Pulmonary artery endothelial cell (primary cell): ENCODE results near the gene FGFR4. TPM values are rescaled to one million over a fixed set of nuclear protein-coding genes. Genes with fewer than 3 reads are reported as not detected.
"Not testable (repeated sequence)": the region's sequence is repeated elsewhere in the genome, so short reads cannot be mapped to it uniquely, and the experiment has no call there.

Experiments
- DNase-seq: peaks from one replicate; pipeline ENCODE4 v3.0.0-alpha.2; 2011; ENCODE audit warnings: low read depth, low spot score
- total RNA-seq: library from RNA; depleted of rRNA; stranded (reverse); fragments of >200 nt; gene quantifications from 2 replicates; pipeline ENCODE4 v1.2.3, GENCODE V29; 2014

The FGFR4 gene
- total RNA-seq, result 0.86 and 1.2 TPM in 2 replicates

DNA sequence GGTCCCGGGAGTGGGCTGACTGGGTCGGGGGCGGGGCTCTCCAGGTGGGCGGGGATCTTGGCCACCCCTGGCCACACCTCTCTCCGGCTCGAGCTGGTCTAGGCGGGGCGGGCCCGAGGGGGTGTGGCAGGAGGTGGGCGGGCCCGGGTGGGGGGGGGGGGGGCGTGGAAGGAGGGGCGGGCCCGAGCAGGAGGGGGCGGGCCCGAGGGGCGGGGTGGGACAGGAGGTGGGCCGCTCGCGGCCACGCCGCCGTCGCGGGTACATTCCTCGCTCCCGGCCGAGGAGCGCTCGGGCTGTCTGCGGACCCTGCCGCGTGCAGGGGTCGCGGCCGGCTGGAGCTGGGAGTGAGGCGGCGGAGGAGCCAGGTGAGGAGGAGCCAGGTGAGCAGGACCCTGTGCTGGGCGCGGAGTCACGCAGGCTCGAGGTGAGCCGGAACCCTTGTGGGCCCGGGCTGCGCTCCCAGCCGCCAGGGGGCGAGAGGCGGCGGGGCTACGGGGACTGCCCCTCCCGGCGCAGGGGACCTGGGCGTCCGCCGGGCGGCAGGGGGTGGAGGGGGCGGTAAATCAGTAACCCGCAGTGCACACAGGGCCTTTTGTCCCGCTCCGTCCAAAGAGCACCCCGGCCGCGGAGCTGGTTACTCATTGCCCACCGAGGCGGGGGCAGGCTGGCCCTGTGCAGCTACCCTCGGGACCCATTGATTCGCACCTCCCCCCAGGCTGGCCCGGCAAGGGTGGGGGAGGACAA is at the start of gene FGFR4:
FGFR4 (plus strand) TSS at position 262 of the 744 bp plus-strand sequence. CDS start 2,688 bp downstream, outside the sequence.
- DNase-seq, result no peak

DNA sequence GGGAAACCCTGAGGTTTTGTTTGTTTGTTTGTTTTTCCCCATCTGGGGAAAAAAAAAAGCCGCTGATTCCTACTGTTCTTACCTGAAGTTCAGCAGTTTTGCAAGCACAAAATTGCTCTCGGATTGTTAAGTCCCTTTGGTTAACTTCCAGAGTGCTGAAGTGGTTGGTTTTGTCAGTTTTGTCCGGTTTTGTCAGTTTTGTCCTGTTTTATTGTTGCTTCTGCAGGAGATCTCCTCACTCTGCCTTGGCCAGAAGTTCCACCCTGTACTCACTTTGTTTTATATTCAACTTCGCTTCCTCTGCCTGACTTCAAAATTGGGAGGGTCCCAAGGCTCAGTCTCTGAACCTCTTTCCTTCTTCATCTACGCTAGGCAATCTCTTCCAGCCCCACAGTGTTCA is 49.8 kb upstream of the FGFR4 start:
- no peak for DNase-seq

DNA sequence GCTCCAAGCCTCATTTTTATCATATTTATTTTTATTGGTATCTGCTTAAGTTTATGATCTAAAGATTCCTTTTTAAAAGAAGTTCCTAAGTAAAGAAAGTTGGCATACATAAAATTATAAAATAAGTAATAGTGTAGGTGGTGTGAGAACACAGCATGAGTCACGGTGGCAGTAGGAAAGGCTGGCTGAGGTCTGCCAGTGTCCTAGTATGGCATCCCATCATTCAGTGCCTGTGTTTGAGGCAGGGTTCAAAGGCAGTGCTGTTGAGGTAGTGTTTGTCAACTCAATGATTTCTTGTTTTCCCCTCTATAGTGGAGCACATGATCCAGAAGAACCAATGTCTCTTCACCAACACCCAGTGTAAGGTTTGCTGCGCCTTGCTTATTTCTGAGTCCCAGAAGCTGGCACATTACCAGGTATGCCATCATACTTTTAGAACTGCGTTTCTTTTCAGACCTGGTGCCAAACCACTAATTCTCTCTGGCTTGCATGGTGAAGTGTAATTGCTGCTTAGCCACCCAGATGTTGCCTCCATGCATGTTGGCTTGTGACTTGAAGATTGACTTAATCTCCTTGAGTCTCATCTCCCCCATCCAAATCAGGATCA is 45.8 kb upstream of the FGFR4 start:
- no peak for DNase-seq

DNA sequence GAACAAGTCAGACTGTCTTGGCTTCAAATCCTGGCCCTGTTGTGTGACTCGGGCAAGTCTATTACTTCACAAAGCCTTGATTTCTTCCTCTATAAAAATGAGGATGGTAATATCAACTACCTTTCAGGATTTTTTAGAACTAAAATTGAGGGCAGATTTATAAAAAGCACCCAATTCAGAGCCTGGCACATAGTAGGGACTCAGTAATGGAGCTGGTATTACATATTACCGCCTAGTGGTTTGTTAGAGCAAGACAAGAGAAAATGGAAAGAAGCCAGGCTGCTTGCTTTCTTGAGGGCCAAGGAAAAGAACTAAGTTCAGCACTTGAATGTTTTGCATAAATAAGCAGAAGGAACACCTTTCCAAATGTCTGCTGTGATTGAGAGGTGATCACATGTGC is 44.8 kb upstream of the FGFR4 start:
- DNase-seq, result no peak

DNA sequence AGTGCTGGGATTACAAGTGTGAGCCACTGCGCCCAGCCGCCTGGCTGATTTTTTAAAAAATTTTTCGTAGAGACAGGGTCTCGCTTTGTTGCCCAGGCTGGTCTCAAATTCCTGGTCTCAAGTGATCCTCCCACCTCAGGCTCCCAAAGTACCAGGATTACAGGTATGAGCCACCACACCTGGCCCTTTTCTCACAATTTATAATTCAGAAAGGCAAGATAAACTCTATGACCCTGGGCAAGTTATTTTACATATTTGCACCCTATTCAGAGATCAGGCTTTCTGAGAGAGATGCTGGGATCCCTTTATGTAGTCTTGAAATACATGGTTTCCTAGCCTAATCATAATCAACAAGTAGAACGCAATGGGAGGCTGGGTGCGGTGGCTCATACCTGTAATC is 43.6 kb upstream of the FGFR4 start:
- DNase-seq, result no peak

DNA sequence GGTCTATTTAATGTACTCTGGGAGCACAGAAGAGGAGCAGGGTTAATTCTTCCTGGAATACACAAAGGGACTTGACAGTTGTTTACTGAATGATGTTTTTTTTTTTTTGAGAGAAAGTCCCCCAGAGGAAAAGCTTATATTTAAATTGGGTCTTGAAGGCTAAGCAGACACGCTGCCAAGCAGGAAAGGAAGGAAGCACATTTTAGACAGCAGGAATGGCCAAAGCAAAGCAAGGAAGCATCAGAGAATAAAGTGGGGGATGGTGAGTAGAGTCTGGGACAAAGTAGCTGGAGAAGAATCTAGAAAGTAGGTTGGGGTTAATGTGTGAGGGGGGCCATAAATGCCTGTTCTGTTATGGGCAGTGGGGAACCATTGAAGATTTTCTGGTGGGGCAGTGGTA is 42.8 kb upstream of the FGFR4 start:
- no peak for DNase-seq

DNA sequence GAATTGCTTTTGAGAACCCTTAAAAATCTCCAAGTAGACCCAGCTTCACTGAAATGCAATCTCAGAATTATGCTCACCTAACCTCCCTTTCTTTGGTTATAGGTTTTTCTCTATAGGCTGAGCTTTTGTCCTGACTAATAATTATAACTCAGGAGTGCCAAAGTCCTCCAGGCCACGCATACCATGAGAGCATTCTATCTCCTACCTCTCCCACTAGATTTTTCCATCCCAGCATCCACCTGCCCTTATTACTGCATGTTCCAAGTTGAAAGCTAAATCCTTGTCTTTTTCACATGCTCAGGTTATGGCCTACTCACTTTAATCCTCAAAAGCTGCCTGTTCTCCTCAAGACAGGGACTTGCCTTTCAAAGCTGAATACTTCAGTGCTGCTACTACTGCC is 42.1 kb upstream of the FGFR4 start:
- DNase-seq, result no peak

DNA sequence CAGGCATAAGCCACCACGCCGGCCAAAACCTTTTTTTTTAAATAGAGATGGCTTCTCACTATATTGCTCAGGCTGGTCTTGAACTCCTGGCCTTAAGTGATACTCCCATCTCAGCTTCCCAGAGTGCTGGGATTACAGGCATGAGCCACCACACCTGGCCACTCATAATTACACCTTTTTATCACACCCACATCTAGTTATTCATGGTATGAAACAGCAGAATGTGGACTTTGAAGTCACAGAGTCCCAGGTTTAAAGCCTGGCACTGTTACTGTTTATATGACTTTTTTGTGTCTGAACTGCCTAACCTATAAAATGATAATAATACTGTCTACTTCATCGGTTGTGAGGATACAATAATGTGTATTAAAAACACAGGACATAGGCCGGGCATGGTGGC is 41.1 kb upstream of the FGFR4 start:
- DNase-seq, result no peak

DNA sequence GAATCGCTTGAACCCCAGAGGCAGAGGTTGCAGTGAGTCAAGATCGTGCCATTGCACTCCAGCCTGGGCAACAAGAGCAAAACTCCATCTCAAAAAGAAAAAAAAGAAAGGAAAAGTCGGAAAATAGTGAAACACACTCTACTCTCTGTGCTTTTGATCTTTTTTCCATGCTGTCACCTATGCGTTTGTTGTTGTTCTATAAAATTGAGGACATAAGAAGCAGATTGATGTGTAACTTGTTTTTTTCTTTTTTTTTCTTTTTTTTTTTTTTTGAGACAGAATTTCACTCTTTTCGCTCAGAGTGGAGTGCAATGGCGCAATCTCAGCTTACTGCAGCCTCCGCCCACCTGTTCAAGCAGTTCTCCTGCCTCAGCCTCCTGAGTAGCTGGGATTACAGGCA is 38.2 kb upstream of the FGFR4 start:
- DNase-seq, result not testable (repeated sequence)

DNA sequence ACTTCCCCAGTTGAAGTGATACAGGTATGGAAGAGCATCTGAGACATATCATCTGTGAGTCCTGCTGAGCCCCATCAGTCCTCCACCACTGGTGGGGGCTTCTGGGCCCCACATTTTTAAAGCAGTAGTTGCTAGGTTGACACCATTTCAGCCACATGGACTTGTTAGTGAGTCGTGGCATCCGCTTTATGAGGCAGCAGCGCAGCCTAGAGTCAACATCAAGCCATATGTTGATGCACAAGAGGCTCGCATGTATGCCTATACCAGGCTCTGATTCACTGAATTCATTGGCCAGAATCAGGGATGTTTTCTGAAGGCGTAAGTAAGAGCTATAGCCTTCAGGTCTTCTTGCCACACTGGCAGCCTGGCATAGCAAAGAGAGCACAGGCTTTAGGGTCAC is 37.4 kb upstream of the FGFR4 start:
- no peak for DNase-seq

DNA sequence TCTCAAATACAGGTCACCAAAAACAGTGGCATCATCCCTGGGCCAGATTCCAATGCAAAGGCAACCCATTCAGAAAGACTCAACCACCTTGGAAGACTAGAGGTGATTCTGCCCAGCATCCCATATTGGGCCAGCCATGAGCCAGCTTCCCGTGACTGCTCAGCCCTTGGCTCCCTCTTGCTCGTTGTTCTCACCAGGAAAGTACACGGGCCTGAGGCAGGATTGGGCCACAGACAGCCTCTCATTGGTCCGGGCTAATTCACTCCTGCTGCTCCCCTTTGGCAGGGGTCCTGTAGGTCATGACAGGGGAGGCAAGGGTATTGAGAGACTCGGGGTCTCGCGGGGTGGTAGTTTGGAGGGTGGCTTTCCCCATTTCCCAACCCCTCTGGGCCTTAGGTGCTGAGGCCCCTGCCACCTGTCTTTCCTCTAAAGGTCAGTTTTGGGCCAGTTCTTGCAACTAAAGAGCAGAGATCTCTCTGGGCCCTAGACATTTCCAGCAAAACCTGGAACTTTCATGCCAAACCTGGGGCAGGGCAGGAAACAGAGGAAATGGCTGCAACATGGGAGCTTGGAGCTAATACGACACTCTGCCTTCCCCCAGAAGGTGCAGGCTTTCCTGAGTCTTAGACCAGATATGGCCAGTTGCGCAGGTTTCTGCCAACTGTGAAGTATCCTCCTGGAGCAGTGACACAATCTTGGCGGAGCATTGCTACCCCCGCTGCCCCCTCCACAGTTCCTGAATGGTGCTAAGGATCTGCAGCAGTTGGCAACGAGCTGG is 22.0 kb upstream of the FGFR4 start:
- peak; percentile 22 for DNase-seq

DNA sequence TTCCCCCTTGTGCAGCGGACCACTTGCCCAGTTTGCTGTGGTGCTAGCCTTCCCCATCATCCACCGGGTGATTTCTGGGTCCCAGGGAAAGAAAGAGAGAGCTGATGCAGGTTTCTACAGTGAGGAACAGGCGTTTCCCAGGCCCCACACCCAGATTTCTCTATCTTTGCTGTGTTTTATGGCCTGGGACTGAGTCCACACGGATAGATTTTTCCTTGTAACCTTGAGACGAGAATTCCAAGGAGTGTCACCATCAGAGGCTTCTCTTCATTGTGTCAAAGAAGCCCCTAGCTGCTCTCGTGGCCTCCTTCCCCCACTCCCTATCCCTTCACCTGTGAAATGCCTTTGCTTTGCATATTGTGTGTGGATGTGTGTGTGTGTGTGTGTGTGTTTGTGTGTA is 21.2 kb upstream of the FGFR4 start:
- DNase-seq, result no peak

DNA sequence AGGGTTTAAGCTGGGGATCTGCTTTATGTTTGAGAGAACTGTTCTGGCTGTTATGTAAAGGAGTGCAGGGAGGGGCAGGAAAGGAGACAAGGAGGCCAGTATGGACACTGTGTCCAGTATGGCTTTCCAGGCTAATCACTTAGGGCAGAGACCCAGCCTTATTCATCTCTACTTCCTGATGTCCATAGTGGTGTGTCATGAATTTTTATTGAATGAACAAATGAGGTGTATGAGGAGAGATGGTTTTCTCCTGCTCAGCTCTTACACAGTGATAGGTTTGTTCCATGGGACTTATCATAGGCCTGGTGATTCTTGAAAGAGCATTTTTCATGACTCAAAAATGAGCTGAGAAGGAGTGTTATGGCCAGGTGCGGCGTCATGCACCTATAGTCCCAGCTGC is 20.5 kb upstream of the FGFR4 start:
- DNase-seq, result no peak

DNA sequence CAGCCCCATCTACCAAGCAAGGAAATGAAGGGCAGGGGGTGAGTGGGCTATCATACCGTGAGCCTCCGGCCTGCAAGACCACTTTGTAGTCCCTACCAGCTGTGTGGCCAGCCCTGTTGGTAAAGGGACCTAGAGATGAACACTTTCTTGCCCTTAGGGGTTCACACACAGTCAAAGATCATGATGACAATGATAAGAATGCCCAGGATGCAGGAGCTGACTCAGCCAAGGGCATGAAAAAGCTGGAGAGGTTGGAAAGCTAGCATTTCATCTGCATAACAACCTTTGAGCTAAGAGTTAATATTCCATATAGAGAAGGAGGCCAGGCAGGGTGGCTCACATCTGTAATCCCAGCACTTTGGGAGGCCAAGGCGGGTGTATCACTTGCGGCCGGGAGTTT is 19.2 kb upstream of the FGFR4 start:
- no peak for DNase-seq

DNA sequence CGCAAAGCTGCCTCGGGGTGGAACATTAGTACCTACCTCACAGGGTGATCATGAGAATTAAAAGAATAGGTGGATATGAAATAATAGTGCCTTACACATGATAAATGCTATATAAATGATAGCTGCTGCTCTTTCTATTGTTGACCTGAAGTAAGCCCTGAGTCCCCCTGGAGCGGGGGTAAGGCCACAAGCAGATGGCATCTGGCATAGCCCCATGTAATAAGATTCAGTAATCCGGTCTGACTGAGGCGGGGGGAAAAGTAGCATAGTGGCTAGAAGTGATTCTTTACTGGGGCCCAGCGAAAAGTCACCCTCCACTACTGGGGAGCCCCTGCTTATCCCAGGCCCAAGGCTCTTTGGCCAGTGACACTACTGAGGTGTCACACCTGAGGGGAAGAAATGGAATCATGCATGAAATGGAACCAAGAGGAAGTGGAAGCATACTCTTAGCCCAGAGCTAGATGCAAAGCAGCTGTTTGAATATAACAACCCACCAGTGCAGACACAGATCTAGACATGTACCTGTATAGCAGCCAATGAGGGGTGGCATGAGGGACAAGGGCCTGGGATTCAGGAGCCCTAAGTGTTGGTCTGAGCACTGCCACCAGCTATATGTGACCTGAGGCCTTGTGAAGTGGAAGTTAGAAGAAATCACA is 16.1 kb upstream of the FGFR4 start:
- no peak for DNase-seq

DNA sequence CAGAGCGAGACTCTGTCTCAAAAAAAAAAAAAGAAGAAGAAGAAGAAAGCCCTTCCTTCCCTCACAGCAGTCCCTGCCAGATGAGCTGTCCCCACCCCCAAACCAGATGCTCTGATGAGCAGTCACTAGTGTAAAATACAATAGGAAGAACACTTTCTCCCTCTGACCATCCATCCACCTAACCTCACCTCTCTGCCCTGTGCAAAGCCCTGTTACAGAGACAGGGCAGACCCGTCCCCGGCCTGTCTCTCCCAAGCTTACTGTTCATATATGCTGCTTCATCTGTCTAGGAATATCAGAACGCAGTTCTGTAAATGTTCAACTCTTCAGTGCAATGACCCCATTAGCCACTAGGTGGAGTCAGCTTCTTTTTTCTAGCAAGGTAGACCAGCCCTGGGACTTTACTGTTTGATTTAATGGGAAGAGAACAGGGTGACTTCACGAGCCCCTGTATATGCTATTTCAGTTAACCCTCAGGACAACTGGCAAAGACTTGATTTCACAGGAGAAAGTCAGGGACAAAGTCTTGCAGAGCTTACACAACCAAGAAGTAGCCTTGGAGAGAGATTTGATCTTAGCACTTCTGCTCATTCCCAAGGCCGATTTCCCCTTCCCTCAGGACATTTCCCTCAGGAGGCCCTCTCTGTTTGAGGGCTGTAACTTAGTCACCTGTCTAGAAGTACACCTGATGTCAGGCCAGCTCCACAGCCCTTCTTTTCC is 14.9 kb upstream of the FGFR4 start:
- peak; percentile 44 for DNase-seq

DNA sequence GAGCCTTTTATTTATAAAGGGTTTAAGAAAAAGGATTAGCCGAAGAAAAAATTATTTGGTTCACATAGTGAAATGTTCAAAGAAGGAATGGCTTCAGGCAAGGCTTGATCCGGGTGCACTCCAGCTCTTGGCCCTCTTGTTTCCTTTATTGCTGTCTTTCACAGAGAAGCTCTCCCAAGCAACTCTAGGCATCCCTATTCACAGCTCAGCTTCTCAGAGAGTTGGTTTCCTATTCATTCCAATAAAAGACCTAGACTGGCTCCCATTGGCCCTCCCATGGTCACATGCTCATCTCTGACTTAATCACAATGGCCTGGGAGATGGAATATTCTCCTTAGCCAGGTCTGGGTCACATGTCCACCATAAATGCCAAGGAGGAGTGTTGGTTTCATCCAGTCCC is 9.4 kb upstream of the FGFR4 start:
- DNase-seq, result no peak

DNA sequence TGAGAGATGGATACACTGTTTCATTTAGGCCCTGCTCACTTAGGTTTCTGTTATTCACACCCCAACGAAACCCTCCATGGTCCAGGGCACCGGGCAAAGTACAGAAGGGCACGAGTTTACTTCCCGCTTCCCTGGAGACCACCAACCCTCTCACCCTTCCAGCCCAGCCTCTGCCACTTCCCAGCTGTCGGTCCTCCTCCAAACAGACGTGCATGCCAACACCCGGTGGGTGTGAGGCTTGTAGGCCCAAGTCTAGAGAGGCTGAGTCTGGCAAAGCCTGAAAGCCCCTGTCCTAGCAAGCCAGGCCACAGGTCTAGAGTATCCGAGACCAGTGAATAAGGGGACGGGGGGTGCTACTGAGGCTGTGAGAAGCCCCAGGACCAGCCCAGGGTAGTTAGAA is 7.1 kb upstream of the FGFR4 start:
- DNase-seq, result no peak

DNA sequence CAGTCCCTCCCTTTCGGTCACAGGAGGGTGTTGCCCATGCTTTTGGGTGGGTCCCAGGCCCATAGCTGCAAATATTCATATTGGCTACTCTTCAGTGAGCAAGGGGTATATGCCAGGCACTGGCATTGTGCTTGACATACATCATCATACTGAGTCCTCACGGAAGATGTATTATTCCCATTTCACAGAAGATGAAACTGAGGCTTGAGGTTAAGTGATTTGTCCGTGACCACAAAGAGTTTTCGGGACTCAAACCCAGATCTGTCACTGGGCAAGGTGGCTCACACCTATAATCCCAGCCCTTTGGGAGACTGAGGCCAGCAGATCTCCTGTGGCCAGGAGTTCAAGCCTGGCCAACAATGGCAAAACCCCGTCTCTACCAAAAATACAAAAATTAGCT is 6.5 kb upstream of the FGFR4 start:
- no peak for DNase-seq

DNA sequence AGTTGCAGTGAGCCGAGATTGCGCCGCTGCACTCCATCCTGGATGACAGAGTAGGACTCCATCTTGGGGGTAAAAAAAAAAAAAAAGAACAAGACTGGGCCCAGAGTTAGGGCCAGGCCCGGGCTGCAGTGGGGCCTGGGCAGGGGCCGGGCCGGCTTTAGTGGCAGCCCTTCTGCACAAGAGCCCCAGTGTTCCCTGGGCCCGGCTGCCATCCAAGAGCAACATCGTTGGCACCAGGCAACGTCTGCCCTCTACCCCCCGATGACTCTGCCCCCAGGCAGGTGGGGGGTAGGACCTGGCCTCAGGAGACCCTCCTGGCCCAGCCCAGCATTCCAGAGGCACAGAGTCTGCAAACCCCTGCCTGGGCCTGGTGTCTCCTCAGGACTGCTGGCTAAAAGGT is 4.9 kb upstream of the FGFR4 start:
- no peak for DNase-seq

DNA sequence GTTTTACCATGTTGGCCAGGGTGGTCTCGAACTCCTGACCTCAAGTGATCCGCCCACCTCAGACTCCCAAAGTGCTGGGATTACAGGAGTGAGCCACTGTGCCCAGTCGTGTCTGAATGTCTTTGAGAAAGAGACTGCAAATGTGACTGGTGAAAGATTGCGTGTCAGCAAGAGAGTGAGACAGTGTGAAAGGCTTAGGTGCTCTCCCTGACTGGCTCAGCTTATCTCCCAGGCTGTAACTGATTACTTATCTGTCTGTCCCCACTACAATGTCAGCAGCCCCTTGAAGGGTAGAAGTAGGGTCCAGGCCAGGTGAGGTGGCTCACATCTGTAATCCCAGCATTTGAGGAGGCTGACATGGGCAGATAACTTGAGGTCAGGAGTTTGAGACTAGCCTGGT is 3.4 kb upstream of the FGFR4 start:
- DNase-seq, result no peak
